Activated T-helper 1 cell treated with Interleukin-2 at 50 U/mL for 16 hours (primary cell): ENCODE measurements around the gene TAMALIN.
A peak's percentile ranks its signal among the peaks of the same experiment; 100 is the strongest.

Source experiments
- DNase-seq: peaks from one replicate; pipeline ENCODE4 v3.0.0-alpha.2; 2020; ENCODE audit warnings: low read depth

The TAMALIN gene

GRCh38 chr12:52014567-52015530 lies 8.1 kb downstream of the TAMALIN start:
- no peak for DNase-seq

- DNase-seq, result no peak
These were observed 8.8 kb downstream of the TAMALIN start for GRCh38 chr12:52015532-52016041.

- DNase-seq, result no peak
These were observed 11.8 kb downstream of the TAMALIN start for GRCh38 chr12:52018433-52019112.

GRCh38 chr12:52019113-52019770 lies 12.5 kb downstream of the TAMALIN start:
- no peak for DNase-seq

GRCh38 chr12:52020539-52021336 lies 14.0 kb downstream of the TAMALIN start:
- peak; percentile 45 for DNase-seq

- DNase-seq, result no peak
These were observed 16.1 kb downstream of the TAMALIN start for GRCh38 chr12:52022841-52023181.

- DNase-seq, result peak; percentile 82
These were observed 16.6 kb downstream of the TAMALIN start for GRCh38 chr12:52023182-52023975.

- DNase-seq, result no peak
These were observed 17.4 kb downstream of the TAMALIN start for GRCh38 chr12:52023976-52024688.

- no peak for DNase-seq
These were observed 18.1 kb downstream of the TAMALIN start for GRCh38 chr12:52024845-52025230.

GRCh38 chr12:52026263-52026662 lies 19.5 kb downstream of the TAMALIN start:
- DNase-seq, result no peak

GRCh38 chr12:52027085-52027843 lies 20.5 kb downstream of the TAMALIN start:
- no peak for DNase-seq

- no peak for DNase-seq
These were observed 22.9 kb downstream of the TAMALIN start for GRCh38 chr12:52029685-52030084.

GRCh38 chr12:52032446-52032803 lies 25.7 kb downstream of the TAMALIN start:
- DNase-seq, result no peak

GRCh38 chr12:52032804-52033445 lies 26.2 kb downstream of the TAMALIN start:
- DNase-seq, result peak; percentile 78

- DNase-seq, result no peak
These were observed 26.8 kb downstream of the TAMALIN start for GRCh38 chr12:52033446-52034140.

GRCh38 chr12:52035190-52035589 lies 28.4 kb downstream of the TAMALIN start:
- DNase-seq, result no peak

- no peak for DNase-seq
These were observed 29.2 kb downstream of the TAMALIN start for GRCh38 chr12:52035926-52036325.

- peak; percentile 78 for DNase-seq
These were observed 29.9 kb downstream of the TAMALIN start for GRCh38 chr12:52036587-52037171.
